GM18873 (cell line): ENCODE measurements around the gene SYMPK.

Experiments
- ATAC-seq: cut with Tn5 transposase; IDR thresholded peaks from one replicate; pipeline ENCODE4 v1.9.1; 2021; ENCODE audit warnings: mild to moderate bottlenecking, moderate library complexity, moderate number of reproducible peaks; ENCODE audit not compliant: unreplicated experiment, low FRiP score

Gene SYMPK

GRCh38 chr19:45785097-45785496, 77.8 kb downstream of the SYMPK start:
- ATAC-seq: no peak

GRCh38 chr19:45784096-45784495, 78.9 kb downstream of the SYMPK start:
- ATAC-seq: no peak

GRCh38 chr19:45782820-45783785, 79.8 kb downstream of the SYMPK start:
- ATAC-seq: no peak

- ATAC-seq: no peak
Measured at GRCh38 chr19:45782162-45782691, 80.7 kb downstream of the SYMPK start, which contains the start of gene DMPK. DMPK (minus strand) TSS chr19:45782490; CDS start chr19:45782352, 138 bp downstream.

- no peak for ATAC-seq
Measured at GRCh38 chr19:45781214-45782161, 81.5 kb downstream of the SYMPK start.

- ATAC-seq: no peak
Measured at GRCh38 chr19:45780448-45781213, 82.3 kb downstream of the SYMPK start.

GRCh38 chr19:45780146-45780447, 82.8 kb downstream of the SYMPK start:
- no peak for ATAC-seq

GRCh38 chr19:45779231-45780145, 83.5 kb downstream of the SYMPK start:
- ATAC-seq: no peak

- no peak for ATAC-seq
Measured at GRCh38 chr19:45778010-45778661, 84.8 kb downstream of the SYMPK start.

GRCh38 chr19:45777395-45777961, 85.5 kb downstream of the SYMPK start:
- ATAC-seq: no peak

GRCh38 chr19:45774765-45775164, 88.2 kb downstream of the SYMPK start:
- ATAC-seq: no peak

GRCh38 chr19:45773384-45773783, 89.6 kb downstream of the SYMPK start:
- ATAC-seq: no peak

- no peak for ATAC-seq
Measured at GRCh38 chr19:45772912-45773311, 90.0 kb downstream of the SYMPK start.

GRCh38 chr19:45772130-45772840, 90.7 kb downstream of the SYMPK start:
- ATAC-seq: no peak

- no peak for ATAC-seq
Measured at GRCh38 chr19:45771311-45771933, 91.5 kb downstream of the SYMPK start.

- ATAC-seq: no peak
Measured at GRCh38 chr19:45770192-45771101, 92.5 kb downstream of the SYMPK start.
